Sciatic nerve (tissue), 2 donors: ENCODE data around the gene CXCL1. TPM values are rescaled to one million over a fixed set of nuclear protein-coding genes. Genes with fewer than 3 reads are reported as not detected.

Experiments used
- ATAC-seq: fragments of 200-7000 bp; cut with Tn5 transposase; one replicate; pipeline ENCODE4 v1.9.1; 2020; ENCODE audit warnings: mild to moderate bottlenecking, moderate library complexity
- DNase-seq: peaks from one replicate; pipeline ENCODE4 v3.0.0-alpha.2; 2020; ENCODE audit warnings: low spot score
- intact Hi-C: fragments of 100-400 bp; cut with DNase I; formaldehyde crosslinking; loops from one replicate; pipeline ENCODE4 v1.14.2; 2022
- total RNA-seq: library from RNA; stranded (reverse); fragmentation: NEBNext Ultra II Directional; extraction: Animal tissue kit (Norgen Biotek cat#: 25700); gene quantifications from one replicate; pipeline ENCODE4 v1.2.1, GENCODE V29; 2021
- donor health status: DM: no; HTN: no; CAD: no.
- donor health status: DM: no; HTN: no; CAD: no.

CXCL1 gene
- total RNA-seq, 1 donor from 2014 or later = 11.6 TPM

GRCh38 chr4:73848183-73848777, 20.9 kb upstream of the CXCL1 start:
- intact Hi-C loops = no loop called here
- DNase-seq = no peak
- no peak for ATAC-seq

GRCh38 chr4:73850261-73850970, 18.8 kb upstream of the CXCL1 start:
- DNase-seq (no peak), ATAC-seq (no peak)
- intact Hi-C loops = no loop called here

DNA sequence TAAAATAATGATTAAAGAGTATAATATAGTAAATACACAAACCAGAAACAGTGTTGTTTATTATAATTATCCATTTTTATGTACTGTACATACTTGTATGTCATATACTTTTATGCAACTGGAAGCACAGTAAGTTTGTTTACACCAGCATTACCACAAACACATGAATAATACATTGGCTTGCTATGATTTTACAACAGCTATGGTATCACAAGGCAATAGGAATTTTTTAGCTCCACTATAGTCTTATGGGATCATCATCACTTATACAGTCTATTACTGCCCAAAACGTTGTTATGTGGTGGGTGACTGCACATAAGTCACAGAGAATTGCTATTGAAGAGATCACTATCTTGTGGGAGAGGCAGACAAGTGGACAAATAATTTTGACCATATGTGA, 17.9 kb upstream of the CXCL1 start:
- ATAC-seq (no peak), DNase-seq (no peak)
- intact Hi-C loops = no loop called here

GRCh38 chr4:73852771-73853170, 16.4 kb upstream of the CXCL1 start:
- intact Hi-C loops = no loop called here
- ATAC-seq (no peak), DNase-seq (no peak)

DNA sequence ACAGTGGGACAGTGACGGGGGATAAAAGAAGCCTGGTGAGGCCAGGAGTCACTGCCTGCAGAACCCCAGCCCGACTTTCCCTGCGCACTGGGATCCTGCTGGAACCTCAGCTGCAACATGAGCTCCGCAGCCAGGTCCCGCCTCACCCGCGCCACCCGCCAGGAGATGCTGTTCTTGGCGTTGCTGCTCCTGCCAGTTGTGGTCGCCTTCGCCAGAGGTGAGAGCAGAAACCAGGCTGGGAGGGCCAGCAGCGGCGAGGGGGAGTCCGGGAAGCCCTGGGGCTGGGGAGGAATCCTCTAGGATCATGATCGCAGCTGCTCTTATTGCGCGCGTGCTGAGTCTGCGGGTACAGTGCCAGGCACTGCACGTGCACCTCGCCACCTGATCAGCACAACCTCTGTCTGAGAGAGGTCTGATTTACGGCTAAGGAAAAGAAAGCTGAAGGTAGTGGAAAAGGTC, 15.9 kb upstream of the CXCL1 start, which contains the start of gene PF4V1:
Gene PF4V1, plus strand, starts transcription at position 51 of the 459 bp plus-strand sequence. Its CDS starts 67 bp downstream, at position 118.
- DNase-seq (no peak), ATAC-seq (peak; percentile 45)
- intact Hi-C loops = no loop called here

GRCh38 chr4:73853718-73854473, 15.3 kb upstream of the CXCL1 start:
- intact Hi-C loops = no loop called here
- DNase-seq (no peak), ATAC-seq (no peak)

DNA sequence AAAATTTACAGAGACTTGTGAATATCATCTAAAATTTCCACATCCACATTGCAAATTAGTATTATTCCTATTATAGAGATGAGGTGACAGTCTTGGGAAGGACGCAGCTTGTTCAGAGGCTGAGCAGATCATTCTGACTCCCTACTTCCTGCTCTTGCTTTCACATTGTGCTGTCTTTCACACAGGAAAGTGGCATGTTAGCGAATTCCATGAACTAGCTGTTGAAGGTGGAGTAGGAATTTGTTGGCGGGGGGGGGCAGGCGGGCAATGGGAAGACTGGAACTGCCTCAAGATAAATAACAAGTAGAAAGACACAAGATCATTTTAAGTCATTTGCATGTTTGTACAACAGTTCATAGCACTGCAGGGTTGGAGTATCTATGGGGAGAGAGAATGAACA, 13.8 kb upstream of the CXCL1 start:
- ATAC-seq (no peak), DNase-seq (no peak)
- intact Hi-C loops = no loop called here

DNA sequence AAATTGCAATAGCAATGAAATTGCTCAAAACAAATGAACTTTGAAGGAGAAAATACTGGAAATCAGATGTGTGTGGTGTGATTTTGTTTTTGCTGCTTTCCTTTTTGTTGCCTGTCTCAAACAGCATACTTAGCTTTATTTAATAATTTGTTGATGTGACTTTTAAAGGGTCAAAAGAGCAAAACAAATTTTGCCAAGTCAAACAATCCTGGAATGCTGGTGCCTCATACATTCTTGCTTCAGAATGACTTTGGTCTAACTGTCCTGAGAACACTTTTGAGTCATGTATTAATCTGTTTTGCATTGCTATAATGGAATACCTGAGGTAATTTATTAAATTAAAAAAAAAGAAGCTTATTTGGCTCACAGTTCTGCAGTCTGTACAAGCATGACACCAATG, 12.7 kb upstream of the CXCL1 start:
- no peak for DNase-seq
- ATAC-seq = peak; percentile 85
- intact Hi-C loops = no loop called here

DNA sequence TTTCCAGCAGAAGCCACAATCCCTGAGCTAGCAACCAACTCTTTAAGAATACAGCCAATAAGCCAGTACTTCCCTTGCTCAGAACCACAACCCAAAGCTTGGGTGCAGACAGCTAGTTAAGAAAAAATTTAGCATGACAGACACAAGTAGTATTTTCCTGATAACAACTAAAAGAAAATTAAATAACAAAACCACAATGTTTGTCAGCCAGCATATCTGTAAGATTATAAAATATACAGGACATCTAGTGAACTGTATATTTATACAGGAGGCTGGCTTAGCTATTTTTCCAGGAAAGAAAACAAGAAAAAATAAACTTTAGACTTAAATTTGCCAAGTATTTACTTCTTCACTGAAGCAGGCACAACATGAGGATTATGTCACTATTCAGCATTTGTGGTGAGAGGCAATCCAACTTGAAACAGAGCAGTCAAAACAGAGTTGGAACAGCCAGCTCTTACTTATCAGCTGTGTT, 9.5 kb upstream of the CXCL1 start:
- intact Hi-C loops = no loop called here
- DNase-seq (no peak), ATAC-seq (peak; percentile 64)

- intact Hi-C loops = no loop called here
- DNase-seq = no peak
- no peak for ATAC-seq
Observed at GRCh38 chr4:73860181-73860580, 9.0 kb upstream of the CXCL1 start.

DNA sequence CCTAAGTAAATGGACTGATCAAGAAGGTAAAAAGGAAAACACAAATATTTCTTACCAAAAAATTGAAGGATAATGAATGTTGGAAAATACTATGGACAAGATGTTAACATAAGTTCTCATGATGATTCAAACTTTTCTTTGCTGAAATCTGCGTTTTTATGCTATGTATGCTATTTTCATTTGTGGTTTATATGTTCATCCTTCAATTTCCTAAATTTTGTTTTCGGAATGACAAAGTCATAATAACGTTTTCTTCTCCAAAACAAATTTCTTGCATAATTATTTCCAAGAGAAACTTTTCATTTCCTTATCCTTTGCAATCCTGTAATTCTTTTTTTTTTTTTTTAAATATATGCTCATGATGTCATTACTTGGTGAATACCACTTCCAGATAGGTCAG, 8.3 kb upstream of the CXCL1 start:
- intact Hi-C loops = no loop called here
- ATAC-seq = no peak
- DNase-seq = no peak

GRCh38 chr4:73862322-73862721, 6.9 kb upstream of the CXCL1 start:
- DNase-seq (no peak), ATAC-seq (no peak)
- intact Hi-C loops = no loop called here

- no peak for DNase-seq
- ATAC-seq = no peak
- intact Hi-C loops = no loop called here
Observed at GRCh38 chr4:73864365-73864764, 4.8 kb upstream of the CXCL1 start.

DNA sequence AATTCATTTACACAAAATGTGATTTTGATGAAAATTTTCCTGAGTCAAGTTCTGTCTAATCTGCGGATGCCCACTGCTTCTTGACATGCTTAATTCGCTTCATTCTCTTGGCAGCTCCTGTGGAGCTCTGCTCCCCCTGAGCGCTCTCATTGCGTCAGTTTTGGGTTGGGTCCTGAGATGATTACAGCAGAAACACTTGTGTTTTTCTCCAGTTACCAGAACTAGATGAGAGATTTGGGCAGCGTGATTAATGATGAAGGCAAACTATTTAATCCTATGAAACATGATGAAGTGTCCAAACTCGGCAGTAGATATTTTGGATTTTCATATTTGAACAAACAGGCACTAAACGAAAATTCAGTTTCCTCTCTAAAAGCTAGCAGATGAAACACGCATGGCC, 4.2 kb upstream of the CXCL1 start:
- ATAC-seq = no peak
- no peak for DNase-seq
- intact Hi-C loops = no loop called here

DNA sequence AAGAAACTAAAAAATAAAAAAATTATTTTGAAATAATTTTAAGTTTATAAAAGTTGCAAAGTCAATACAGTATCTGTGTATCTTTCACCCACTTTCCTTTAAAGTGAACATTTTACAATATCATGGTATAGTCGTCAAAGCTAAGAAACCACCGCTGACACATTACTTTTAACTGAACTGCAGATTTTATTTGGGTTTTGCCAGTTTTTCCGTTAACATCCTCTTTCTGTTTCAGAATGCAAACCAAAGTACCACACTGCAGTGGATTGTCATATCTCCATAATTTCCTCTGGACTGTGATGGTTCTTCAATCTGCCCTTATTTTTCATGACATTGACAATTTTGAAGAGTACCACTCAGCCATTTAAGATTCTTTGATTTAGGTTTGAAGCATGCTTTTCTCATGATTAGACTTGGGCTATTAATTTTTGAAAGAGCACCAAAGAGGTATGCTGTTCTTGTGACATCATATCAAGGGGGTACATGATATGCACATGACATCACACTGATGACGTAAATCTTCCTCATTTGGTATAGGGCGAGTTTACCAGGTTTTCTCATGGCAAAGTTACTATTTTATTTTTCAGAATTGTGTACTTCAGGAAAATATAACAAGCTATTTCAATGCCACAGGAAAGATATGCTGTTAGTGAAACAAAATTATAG, 3.6 kb upstream of the CXCL1 start:
- intact Hi-C loops = no loop called here
- ATAC-seq = no peak
- no peak for DNase-seq

GRCh38 chr4:73866246-73866645, 2.9 kb upstream of the CXCL1 start:
- DNase-seq (no peak), ATAC-seq (no peak)
- intact Hi-C loops = no loop called here

DNA sequence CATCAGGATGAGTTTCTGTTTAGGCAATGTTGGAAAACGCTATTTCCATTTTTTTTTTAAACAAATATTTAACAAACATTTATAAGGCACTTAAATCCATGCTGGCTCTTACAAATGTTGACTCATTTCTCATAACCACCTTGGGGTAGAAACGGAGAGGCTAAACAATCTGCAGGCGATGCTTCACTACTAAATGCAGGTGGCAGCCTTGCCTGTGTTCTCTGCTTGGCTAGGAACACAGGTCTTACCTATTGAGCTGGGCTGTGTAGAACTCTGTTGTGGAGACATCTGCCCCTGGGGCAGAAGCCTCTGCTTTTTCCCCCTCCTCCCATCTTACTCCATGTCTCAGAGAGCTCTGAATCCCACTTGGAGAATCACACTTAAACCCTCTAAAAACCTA, 1.4 kb upstream of the CXCL1 start:
- DNase-seq = no peak
- intact Hi-C loops = no loop called here
- ATAC-seq = no peak

- intact Hi-C loops = no loop called here
- ATAC-seq = peak; percentile 31
- DNase-seq = no peak
Observed at GRCh38 chr4:73868206-73869129, 725 bp upstream of the CXCL1 start.

DNA sequence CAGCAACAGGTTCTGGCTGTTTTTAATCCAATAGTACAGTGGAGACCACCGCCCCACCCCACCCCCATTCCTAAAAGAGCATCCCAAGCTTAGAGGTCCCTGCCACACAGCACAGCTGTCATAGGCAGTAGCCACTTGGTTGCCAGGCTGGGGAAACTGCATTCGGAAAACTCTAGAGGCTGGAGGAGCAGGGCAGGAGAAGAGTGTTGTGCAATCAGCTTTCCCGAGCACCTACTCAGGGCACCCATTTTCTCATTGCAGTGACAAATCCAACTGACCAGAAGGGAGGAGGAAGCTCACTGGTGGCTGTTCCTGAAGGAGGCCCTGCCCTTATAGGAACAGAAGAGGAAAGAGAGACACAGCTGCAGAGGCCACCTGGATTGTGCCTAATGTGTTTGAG, 1.1 kb downstream of the CXCL1 start:
- no peak for DNase-seq
- intact Hi-C loops = no loop called here
- no peak for ATAC-seq
